GM12878 (cell line): ENCODE measurements around the gene LGALS3BP. TPM values are rescaled to one million over a fixed set of nuclear protein-coding genes. Genes with fewer than 3 reads are reported as not detected.
"Not testable (repeated sequence)": the region's sequence is repeated elsewhere in the genome, so short reads cannot be mapped to it uniquely, and the experiment has no call there.

Experiments
- ATAC-seq: fragments of 200-7000 bp; cut with Tn5 transposase; 3 replicates; pipeline ENCODE4 v1.9.1; 2020; ENCODE audit warnings: mild to moderate bottlenecking, moderate library complexity
- BruUV-seq: library from RNA; stranded (reverse); fragments of 400-500 nt; replicated peaks from 2 replicates; lab custom pipeline; 2021; lab: Mats Ljungman, UMichigan
- CTCF ChIA-PET: fragments of 300-600 bp; sonication (Branson Sonifier 250); formaldehyde crosslinking; extraction: SDS; loops from one replicate; lab custom pipeline; 2021; ENCODE audit warnings: inconsistent platforms; lab: Yijun Ruan, JAX
- POLR2A ChIA-PET: fragments of 350-600 bp; formaldehyde crosslinking; extraction: SDS; loops from one replicate; lab custom pipeline; 2021; ENCODE audit warnings: inconsistent platforms; lab: Charles Lee
- RAD21 ChIA-PET: fragments of 300-600 bp; sonication (Branson Sonifier 250); formaldehyde crosslinking; loops from one replicate; lab custom pipeline; 2023; ENCODE audit warnings: antibody characterized with exemption; ENCODE audit not compliant: unreplicated experiment; lab: Charles Lee
- SMC1A ChIA-PET: fragments of 300-600 bp; sonication (Branson Sonifier 250); formaldehyde crosslinking; loops from one replicate; lab custom pipeline; 2023; ENCODE audit not compliant: unreplicated experiment, uncharacterized antibody; lab: Charles Lee
- DNase-seq: peaks from one replicate; pipeline ENCODE4 v3.0.0-alpha.2; 2011; ENCODE audit warnings: low read depth, low spot score
- FAIRE-seq: peaks from 3 replicates; lab custom pipeline; 2011; peaks lifted over from hg19 to GRCh38; lab: Jason Lieb, UNC
- H2AFZ ChIP-seq: 2 replicates; pipeline ENCODE4 v1.6.0; 2011; ENCODE audit warnings: low read depth, low read length, control low read depth; ENCODE audit not compliant: control insufficient read depth
- H3K27ac ChIP-seq: 2 replicates; pipeline ENCODE4 v1.5.1; 2011; ENCODE audit warnings: control low read depth; ENCODE audit not compliant: control insufficient read depth, insufficient read depth
- H3K27me3 ChIP-seq, 2 experiments: replicated peaks in 1 of 2; 2 replicates each; pipeline versions ENCODE4 v1.6.0 to v1.6.1; 2011; ENCODE audit warnings: low read length in 1 of 2; ENCODE audit not compliant: control insufficient read depth in 2 of 2, insufficient read depth in 2 of 2
- H3K36me3 ChIP-seq, 2 experiments: 2 replicates each; pipeline ENCODE4 v1.5.1; 2011; ENCODE audit warnings: low read length in 1 of 2; ENCODE audit not compliant: control insufficient read depth in 2 of 2, insufficient read depth in 2 of 2
- H3K4me1 ChIP-seq: 2 replicates; pipeline ENCODE4 v1.6.1; 2011; ENCODE audit warnings: mild to moderate bottlenecking, low read length, moderate library complexity, mixed read lengths; ENCODE audit not compliant: control insufficient read depth, insufficient read depth
- H3K4me2 ChIP-seq: 2 replicates; pipeline ENCODE4 v1.6.0; 2011; ENCODE audit warnings: control low read depth; ENCODE audit not compliant: control insufficient read depth, insufficient read depth
- H3K4me3 ChIP-seq: fragments of 200-600 bp; sonication (generic); 2 replicates; pipeline ENCODE4 v1.5.1; 2016
- H3K79me2 ChIP-seq: 2 replicates; pipeline ENCODE4 v1.6.0; 2011; ENCODE audit warnings: low read length; ENCODE audit not compliant: control insufficient read depth, insufficient read depth
- H3K9ac ChIP-seq: 2 replicates; pipeline ENCODE4 v1.8.0; 2011; ENCODE audit warnings: low read length, control low read depth, mixed read lengths; ENCODE audit not compliant: control insufficient read depth, insufficient read depth
- H3K9me3 ChIP-seq: replicated peaks from 3 replicates; pipeline ENCODE4 v1.5.1; 2011; ENCODE audit warnings: mild to moderate bottlenecking, low read length; ENCODE audit not compliant: control insufficient read depth, insufficient read depth
- H4K20me1 ChIP-seq: 2 replicates; pipeline ENCODE4 v1.6.0; 2011; ENCODE audit not compliant: control insufficient read depth, insufficient read depth
- BHLHE40 ChIP-seq, 2 experiments: fragments of 450-650 bp in 1 of 2; IDR thresholded peaks; 2 replicates each; pipeline ENCODE4 v1.6.1; 2011 to 2017; ENCODE audit warnings: low read depth in 2 of 2, borderline replicate concordance in 1 of 2, improper control_type of control experiment in 1 of 2, low read length in 1 of 2, mild to moderate bottlenecking in 1 of 2
- MYC ChIP-seq: IDR thresholded peaks from 2 replicates; pipeline ENCODE4 v1.6.1; 2011; ENCODE audit warnings: mild to moderate bottlenecking, low read length, moderate library complexity, inconsistent platforms; ENCODE audit not compliant: insufficient read depth, insufficient replicate concordance, insufficient read length, severe bottlenecking
- NR2C2 ChIP-seq: IDR thresholded peaks from 2 replicates; pipeline ENCODE4 v1.6.1; 2011; ENCODE audit warnings: borderline replicate concordance, low read depth; ENCODE audit not compliant: control insufficient read depth, insufficient read length
- ZNF622 ChIP-seq: fragments of 450-650 bp; IDR thresholded peaks from 2 replicates; pipeline ENCODE4 v1.6.1; 2017; ENCODE audit warnings: mild to moderate bottlenecking, inconsistent platforms
- WGBS: methylation state at CpG from one replicate; pipeline ENCODE4 v1.1.6; 2016; ENCODE audit warnings: low lambda C conversion rate; ENCODE audit not compliant: insufficient replicate concordance, insufficient coverage; ENCODE audit errors: missing lambda C conversion rate; 5-methylcytosine and 5-hydroxymethylcytosine counted together
- in situ Hi-C: fragments of 300-500 bp; cut with MboI; formaldehyde crosslinking; loops from 9 replicates; pipeline ENCODE4 v1.14.3; 2018; ENCODE audit warnings: mixed read lengths
- intact Hi-C: fragments of 100-400 bp; cut with micrococcal nuclease; formaldehyde crosslinking; loops from one replicate; pipeline ENCODE4 v1.14.2; 2022; ENCODE audit not compliant: unreplicated experiment
- polyA plus RNA-seq, 11 experiments: library from polyadenylated mRNA; depleted of rRNA in 4 of 11; unstranded in 6 of 11; stranded (reverse) in 5 of 11; fragments of >200 nt; fragmentation: Nextera tagmentation in 4 of 11; fragmentation: Illumina TruSeq in 1 of 11; extraction: Ambion mirVana in 4 of 11; extraction: Trizol in 1 of 11; gene quantifications; 1 replicate in 1 of 11; 2 replicates in 10 of 11; pipeline versions ENCODE4 v1.2.1 to v1.2.3, GENCODE V29; 2011 to 2016; ENCODE audit warnings: inconsistent platforms in 2 of 11, missing spikeins in 2 of 11, low read depth in 1 of 11
- total RNA-seq, 4 experiments: library from RNA; depleted of rRNA in 3 of 4; stranded (reverse); fragments of >200 nt in 3 of 4; fragmentation: Illumina TruSeq in 1 of 4; extraction: Trizol in 1 of 4; gene quantifications; 2 replicates each; pipeline versions ENCODE4 v1.2.1 to v1.2.3, GENCODE V29; 2013 to 2021
- TF ChIP-seq, protein P1 (sequence below): IDR thresholded peaks from 2 replicates; pipeline ENCODE4 v1.6.1; 2011; ENCODE audit warnings: borderline replicate concordance, low read depth, mild to moderate bottlenecking, moderate library complexity, low read length; ENCODE audit not compliant: insufficient read depth, poor library complexity, severe bottlenecking

LGALS3BP gene
- total and polyA plus RNA-seq, 10 of the 15 experiments (the other 5 are each of a cell fraction or from before 2014, with no cell fraction given) = 0.52 to 5.2 (median 1.9) TPM

DNA sequence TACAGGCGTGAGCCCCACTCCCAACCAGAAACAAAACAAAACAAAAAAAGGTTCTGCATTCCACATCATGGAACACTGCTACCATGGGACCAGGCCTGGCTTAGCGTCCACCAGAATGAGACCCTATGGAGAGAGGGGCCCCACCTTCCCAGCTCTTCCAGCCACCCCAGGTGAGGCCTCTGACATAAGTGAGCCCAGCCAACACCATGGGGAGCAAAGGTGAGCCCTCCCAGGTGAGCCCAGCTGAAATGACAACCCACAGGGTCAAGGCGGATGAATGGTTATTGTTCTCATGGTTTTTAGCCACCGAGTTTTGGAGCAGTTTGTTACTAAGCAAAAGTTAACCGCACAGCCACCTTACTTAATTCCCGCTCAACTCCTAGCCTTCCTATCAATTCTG is 16.3 kb downstream of the LGALS3BP start (continued):
- TF ChIP-seq MYC (no peak), ZNF622 (no peak)

DNA sequence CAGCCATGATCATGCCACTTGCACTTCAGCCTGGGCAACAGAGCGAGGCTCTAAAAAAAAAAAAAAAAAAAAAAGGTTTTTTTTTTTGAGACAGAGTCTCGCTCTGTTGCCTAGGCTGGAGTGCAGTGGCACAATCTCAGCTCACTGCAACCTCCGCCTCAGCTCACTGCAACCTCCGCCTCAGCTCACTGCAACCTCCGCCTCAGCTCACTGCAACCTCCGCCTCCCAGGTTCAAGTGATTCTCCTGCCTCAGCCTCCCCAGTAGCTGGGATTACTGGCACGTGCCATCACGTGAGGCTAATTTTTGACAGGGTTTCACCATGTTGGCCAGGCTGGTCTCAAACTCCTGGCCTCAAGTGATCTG is 16.8 kb downstream of the LGALS3BP start:
- H3K9ac ChIP-seq, H3K4me3 ChIP-seq, RAD21 ChIA-PET, H3K79me2 ChIP-seq, H2AFZ ChIP-seq, H4K20me1 ChIP-seq, BruUV-seq, POLR2A ChIA-PET, CTCF ChIA-PET, H3K4me1 ChIP-seq, DNase-seq, intact Hi-C loops, H3K4me2 ChIP-seq, H3K36me3 ChIP-seq, FAIRE-seq, in situ Hi-C loops, H3K27ac ChIP-seq, SMC1A ChIA-PET, H3K27me3 ChIP-seq, H3K9me3 ChIP-seq, ATAC-seq: not testable (repeated sequence)
- WGBS = 60% methylated on average over 6 of the region's 8 CpGs
- peak in 1 of 2 experiments; percentile 30; a peak in 1 of 4 replicates for TF ChIP-seq BHLHE40 (IDR thresholded peaks at IDR 0.05; ENCODE audit: borderline replicate concordance in 1 of 2, low read depth in 2 of 2, low read length in 1 of 2)
- TF ChIP-seq, all 136 proteins: peak for 1; not testable (repeated sequence) for 135

GRCh38 chr17:78962345-78962983 is 17.3 kb downstream of the LGALS3BP start:
- ATAC-seq = no peak
- no peaks in the 10 kb centered on the region; the same call in 1 of the 2 replicates for H4K20me1 ChIP-seq
- SMC1A ChIA-PET = no interaction called here
- CTCF ChIA-PET = interaction anchor here (0.8 kb wide), 1 partner anchor 97 kb away, joined by 3 read pairs; no protein-coding TSS in a partner anchor
- POLR2A ChIA-PET = no interaction called here
- no peaks in the 10 kb centered on the region for H3K27me3 ChIP-seq
- no peaks in the 10 kb centered on the region for H3K79me2 ChIP-seq
- H3K27ac ChIP-seq = no peak overlapping the region
- no peaks in the 10 kb centered on the region for H3K36me3 ChIP-seq
- H2AFZ ChIP-seq = no peak overlapping the region
- H3K4me3 ChIP-seq = no peak overlapping the region
- no peaks in the 10 kb centered on the region for H3K9me3 ChIP-seq
- H3K4me1 ChIP-seq = peaks cover 6% of the 10 kb centered on the region
- 16% methylated on average over 19 of the region's 19 CpGs for WGBS
- intact Hi-C loops = no loop called here
- no TSS peak for BruUV-seq
- no peak for DNase-seq
- no peak overlapping the region for H3K4me2 ChIP-seq
- RAD21 ChIA-PET = interaction anchor here (1.4 kb wide), 1 partner anchor 9 kb away, joined by 3 read pairs; no protein-coding TSS in a partner anchor
- in situ Hi-C loops = no loop called here
- no peak overlapping the region for H3K9ac ChIP-seq
- FAIRE-seq = no peak
- TF ChIP-seq, protein P1, sequence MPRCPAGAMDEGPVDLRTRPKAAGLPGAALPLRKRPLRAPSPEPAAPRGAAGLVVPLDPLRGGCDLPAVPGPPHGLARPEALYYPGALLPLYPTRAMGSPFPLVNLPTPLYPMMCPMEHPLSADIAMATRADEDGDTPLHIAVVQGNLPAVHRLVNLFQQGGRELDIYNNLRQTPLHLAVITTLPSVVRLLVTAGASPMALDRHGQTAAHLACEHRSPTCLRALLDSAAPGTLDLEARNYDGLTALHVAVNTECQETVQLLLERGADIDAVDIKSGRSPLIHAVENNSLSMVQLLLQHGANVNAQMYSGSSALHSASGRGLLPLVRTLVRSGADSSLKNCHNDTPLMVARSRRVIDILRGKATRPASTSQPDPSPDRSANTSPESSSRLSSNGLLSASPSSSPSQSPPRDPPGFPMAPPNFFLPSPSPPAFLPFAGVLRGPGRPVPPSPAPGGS = peak; percentile 66
- no peak for TF ChIP-seq NR2C2
